Measurements from ENCODE around the gene CFAP221.

- TF ChIP-seq CTCF (conservative IDR thresholded peaks at IDR 0.05; ENCODE audit: low read length) (no peak), EZH2phosphoT487 (IDR thresholded peaks at IDR 0.05; ENCODE audit: borderline replicate concordance) (no peak)
Observed at GRCh38 chr2:119574864-119575263, 30.6 kb downstream of the CFAP221 start.
